ENCODE results near the gene SLC7A5.

Gene SLC7A5

DNA sequence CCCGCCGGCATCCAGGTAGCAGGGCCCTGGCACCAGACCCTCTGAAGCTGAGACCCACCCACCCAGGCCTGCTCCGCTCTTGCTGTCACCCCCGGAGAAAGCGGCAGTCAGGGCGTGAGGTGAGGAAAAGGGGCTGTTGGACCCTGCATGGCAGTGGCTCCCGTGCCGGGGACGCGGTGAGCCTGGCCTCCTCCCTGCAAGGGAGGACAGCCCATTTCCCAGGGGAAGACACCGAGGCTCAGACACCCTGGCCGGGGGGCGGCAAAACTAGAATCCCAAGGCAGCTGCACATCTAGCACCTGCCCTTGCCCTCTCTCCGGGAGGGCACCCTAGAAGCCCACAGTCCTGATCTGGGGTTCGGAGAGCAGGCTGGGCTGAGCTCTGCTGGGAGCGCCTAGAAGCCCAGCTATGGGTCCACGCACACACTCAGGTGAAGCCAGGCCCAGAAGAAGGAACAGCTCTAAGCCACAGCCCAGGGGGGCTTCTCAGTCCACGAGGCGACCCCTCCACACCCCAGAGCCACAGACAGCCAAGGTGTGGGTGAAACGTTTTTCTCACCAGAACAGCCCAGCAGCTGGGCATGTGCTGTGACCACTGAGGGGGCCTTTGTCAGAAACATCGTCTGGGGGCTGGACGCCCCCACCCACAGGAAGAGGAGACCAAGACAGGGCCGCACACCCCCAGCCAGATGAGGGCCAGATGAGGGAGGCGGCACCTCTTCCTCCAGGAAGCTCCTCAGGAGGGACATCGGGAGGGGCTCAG lies 22.4 kb downstream of the SLC7A5 start:
- DNase-seq (ENCODE audit: low read depth in 2 of 2): no peak

DNA sequence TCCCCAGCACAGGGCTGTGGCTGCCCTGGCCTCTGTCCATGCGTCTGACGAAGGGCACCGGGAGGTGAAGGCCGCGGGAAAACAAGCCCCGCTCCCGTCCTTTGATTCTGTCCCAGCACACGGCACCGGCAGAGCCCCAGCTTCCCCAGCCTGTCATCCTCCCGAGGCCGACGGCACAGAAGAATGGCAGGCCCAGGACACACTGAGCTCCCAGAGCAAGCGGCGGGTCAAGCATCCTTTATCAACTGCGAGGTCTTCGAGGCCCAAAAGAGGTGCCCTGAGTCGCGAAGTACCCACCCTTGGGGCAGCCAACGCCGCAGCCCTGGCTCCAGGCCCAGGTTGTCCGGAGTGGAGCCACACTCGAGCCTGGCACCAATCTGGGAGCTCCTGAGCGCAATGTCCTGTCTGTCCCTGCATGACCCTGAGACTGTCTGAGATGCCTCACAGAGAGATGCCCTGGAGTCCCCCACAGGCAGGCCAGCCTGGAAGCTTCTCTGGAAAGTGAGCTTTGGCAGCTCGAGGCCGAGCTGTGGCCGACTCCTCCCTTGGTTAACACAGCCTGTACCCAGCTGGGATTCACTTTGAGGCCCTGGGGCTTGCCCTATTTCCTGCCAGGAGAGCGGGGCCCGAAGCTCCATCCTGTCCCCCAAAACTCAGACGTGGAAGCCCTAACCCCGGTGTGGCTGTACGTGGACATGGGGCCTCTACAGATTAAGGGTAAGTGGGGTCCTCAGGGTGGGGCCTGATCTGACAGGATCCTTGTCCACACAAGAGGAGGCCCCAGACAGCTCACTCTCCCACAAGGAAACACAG lies 23.3 kb downstream of the SLC7A5 start:
- no peak for DNase-seq (ENCODE audit: low read depth in 2 of 2)

DNA sequence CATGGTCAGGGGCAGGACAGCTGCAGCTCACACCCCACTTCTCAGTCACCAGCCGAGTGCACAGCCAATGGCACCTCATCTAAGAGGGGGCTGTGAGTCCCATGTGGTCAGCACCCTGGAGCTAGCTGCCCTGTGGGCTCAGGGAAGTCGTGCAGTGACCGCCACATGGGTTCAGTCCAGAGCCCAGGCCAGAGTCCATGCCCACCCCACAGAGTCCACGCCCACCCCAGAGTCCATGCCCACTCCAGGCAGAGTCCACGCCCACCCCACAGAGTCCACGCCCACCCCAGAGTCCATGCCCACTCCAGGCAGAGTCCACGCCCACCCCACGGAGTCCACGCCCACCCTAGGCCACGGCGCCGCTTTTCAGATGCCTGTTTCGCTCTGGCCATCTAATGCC lies 24.1 kb downstream of the SLC7A5 start:
- DNase-seq (ENCODE audit: low read depth in 2 of 2): no peak

DNA sequence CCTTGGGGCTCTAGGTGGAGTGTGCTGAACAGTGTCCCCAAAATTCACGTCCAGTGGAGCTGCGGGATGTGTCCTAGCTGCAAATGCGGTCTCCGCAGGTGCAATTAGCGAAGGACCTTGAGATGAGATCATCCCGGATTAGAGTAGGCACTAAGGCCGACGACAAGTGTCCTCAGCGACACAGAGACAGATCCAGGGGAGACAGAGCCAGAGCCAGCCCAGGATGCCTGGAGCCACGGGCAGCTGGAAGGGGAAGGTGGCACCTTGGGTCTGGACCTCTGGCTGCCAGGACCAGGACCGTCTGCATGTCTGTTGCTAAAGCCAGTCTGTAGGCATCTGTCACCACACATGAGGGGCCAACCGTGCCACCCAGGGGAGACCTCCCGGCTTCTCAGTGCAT lies 24.5 kb downstream of the SLC7A5 start:
- no peak for DNase-seq (ENCODE audit: low read depth in 2 of 2)

DNA sequence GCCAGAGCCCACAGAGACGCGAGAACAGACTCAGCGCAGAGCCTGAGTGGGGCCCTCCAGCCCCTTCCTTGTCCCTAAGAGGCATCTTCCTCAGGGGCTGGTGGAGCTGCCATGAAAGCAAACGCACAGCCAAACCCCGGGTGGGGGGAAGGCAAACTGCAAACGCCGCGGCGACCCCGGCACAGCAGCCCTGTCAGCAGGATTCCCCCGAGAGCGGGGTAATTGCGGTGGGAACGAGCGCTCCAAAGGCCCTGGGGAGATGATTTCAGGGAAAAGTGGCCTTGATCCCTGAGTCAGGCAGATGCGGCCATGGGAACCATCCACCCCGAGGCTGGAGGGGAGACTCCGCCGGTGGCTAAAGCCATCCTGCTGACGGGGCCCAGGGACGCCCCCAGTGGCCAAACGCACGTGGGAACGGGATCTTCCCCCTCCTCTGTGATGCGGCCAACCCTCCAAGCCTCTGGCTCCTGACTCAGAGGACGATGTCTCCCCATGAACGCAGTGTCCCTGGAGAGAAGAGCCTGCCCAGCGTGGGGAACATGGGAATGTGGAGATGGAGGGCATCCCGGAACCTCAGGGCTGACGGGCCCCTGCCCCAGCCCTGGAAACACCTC lies 25.1 kb downstream of the SLC7A5 start:
- no peak for DNase-seq (ENCODE audit: low read depth in 2 of 2)

DNA sequence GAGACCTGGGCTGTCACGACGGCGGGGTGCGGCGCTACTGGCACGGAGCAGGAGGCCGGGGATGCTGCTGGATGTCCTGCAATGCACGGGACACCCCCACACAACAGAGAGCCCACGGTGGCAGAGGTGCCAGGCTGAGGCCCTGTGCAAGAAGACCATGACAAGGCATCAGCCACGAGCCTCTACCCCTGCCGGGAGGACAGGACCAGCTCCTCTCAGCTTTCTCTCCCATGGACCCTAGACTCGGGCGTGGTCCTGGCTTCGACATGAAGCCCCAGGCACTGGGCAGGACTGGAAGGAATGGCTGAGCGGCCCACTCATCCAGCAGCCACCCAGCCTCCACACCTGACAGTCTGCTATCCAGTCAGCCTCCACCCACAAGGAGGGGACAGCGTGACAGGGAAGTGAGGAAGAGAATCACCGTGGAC lies 25.6 kb downstream of the SLC7A5 start:
- DNase-seq (ENCODE audit: low read depth in 2 of 2): no peak

DNA sequence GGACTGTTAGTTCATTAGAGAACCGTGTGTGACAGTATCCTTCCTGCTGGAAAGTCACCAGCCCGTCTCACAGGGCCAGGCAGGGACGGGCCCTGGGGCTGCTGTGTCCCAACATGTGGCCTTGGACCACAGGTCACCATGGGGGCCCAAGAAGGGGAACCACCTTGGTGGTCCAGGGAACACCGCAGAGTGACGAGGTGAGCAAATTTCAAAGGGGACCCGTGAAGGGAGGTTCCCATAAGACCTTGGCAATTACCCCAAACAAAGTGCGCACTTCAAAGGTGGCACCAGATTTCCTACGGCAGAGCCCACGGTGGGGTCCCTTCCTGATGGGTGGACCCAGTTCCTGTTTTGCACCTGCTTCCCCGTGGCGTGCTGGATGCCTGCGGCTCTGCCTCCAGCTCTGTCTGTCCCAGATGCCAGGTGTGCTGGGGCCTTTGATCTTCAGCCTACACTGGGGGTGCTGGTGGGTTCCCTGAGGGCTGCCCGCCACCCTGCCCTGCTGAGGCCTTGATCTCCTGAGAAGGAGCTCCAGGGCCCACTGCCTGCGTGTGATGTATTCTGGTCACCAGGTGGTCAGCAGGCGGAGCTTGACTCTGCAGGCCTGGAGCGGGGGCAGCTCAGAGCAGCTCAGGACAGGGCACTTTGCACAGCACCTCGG lies 27.0 kb downstream of the SLC7A5 start:
- DNase-seq (ENCODE audit: low read depth in 2 of 2): no peak

DNA sequence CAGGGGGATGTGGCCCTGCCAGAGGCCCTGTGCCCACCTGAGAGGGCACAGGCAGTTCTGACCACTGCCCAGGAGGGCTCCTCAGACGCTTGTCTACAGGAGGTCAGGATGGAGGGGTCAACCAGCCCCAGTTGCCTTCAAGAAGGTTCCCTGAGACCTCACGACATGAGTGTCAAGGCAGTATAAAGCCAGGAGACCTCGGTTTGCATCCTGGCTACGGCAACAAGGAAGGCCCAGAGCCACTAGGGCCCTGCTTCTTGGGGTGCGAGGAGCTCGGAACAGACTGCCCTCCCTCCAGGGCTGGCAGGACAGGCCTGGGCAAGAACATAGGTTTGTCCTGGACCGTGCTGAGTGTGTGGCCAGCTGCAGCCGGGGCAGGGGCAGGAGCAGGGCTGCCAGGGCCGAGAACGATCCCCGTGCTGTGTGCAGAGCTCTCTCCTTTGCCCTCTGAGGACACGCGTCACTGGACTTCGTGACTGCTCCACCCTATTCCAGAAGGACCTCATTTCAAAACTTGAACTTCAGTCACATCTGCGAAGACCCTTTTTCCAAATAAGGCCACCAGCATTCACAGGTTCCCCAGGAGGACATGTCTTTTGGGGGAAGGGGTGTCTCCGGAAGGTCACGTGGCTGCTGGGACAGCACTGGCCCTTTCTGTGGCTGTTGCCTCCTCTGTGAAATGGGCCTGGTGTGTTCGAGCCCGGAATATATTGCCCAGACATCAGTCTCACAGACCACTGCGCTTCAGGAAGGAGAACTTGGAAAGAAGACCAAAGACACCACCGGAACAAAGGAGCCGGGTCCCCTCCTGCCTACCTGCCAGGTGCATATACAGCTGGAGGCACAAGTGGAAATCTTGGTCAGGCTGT lies 27.7 kb downstream of the SLC7A5 start:
- DNase-seq (ENCODE audit: low read depth in 2 of 2): no peak

DNA sequence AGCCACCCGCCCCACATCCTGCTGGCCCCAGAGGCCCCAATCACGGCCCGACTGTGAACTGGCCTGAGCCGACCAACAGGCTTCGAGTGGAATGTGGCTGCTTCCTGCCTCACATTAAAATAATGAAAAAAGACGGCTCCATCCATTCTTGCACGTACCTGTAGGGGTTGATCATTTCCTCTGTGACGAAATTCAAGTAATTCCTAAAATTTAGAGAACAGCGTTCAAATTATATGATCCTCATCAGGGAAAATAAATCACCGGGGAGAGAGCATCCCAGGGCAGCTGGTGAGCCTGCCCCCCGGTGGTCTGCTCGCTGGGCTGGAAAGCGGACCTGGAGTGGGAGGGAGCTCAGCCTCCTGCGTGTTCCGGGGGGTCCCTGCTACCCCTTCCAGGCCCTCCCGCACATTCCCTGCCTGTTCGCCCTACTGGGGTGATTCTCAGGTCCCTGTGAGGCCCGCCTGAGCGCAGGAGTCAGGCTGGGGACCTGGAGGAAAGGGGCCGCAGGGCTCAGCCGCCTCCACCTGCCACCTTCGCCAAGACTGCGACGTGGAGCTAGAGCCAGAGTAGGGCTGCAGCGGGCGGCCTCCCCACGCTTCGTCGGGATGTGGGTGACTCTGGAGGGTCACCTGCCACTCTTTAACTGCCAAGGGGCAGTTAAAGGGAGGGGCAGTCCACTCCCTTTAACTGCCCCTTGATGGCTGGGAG lies 28.9 kb downstream of the SLC7A5 start:
- no peak for DNase-seq (ENCODE audit: low read depth in 2 of 2)

DNA sequence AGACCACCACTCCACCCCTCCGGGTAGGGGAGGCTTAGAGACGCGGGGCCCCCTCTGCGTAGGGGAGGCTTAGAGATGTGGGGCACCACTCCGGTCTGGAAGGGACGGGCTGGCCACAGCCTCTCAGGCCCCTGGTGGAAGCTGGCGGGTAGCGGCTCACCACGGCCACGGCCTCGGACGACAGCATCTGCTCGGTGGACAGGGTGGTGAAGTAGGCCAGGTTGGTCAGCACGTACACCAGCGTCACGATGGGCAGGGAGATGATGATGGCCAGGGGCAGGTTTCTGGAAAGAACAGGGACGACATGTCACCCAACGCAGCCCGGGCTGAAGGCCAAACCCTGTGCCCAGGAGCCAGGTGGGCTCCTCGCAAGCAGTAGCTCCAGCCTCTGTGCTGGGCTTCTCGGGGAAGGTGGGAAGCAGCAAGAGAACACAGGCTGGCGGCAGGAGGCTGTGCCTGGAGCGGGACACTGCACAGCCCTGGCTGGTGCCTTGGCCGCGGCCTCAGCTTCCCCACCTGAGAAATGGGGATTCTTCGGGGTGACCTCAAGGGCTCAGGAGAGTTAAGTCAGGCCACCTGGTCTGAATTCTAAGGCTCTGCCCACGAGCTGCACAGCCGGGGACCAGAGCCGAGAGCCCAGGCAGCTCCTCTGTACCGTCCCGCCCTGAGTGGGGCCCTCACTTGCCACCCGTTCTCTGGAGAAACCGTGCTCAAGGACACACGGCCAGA lies 29.6 kb downstream of the SLC7A5 start:
- DNase-seq (ENCODE audit: low read depth in 2 of 2): no peak

DNA sequence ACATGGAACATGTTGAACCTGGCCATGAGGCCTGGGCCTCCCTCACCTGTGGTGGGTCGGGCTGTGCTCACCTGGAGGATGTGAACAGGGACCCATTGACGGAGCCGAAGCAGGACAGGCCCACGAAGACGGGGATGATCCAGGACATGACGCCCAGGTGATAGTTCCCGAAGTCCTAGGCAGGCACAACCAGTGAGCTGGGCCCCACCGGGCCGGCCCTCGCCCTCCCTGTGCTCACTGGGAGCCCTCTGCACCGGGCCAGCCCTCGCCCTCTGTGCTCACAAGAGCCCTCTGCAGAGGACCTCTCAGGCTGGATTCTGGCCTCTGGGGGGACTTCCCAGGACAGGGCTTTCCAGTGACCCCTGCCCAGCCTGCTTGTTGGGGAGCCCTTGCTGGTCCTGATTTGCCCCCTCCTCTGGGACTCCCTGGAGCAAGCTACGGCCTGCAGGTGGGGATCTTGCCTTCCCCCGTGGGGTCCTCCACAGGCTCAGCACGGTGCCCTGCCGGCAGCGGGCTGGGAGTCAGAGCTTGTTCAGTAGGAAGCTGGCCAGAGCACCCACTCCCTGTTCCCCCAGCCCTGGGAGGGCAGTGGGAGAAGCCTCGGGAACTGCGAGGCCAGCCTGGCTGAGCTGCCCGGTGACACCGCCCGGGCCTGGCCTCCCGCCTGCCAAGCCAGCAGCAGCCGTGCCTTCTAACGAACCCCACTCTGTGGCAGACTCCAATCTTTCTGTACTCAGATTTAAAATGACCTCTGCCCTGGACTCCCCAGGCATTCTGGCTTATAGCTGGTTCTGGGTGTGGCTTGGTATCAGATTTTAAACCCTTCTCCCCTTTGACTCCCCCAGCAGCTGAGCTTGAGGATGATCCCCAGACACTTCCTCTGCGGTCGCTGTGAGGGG lies 30.4 kb downstream of the SLC7A5 start:
- DNase-seq (ENCODE audit: low read depth in 2 of 2): no peak

DNA sequence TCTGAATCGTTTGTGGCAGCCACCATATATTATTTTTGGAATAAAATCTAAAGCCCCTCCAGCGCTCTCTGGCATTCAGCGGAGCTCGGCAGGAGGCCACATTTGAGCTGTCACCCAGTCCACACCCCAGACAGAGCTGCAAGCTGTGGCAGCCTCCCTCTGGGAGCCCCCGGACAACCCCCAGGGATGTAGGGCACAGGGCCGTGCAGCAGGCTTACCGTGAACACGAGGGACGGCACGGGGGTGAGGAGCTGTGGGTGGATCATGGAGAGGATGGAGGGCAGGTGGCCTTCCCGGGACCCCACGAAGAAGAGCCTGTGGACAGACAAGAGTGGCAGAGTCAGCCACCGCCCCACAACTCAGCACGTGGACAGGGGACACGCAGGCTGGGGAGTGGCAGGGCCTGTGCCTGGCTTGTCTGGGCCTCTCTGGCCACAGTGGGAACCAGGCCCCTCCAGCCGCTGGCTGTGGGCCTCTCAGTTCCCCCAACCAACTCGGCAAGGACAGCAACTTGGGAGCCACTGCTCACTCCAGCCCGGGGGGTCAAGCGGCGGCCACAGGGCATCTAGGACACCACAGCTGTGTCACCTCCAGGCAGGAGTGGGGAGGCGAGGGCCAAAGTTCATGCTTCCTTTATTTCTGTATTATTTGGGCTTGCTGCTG lies 31.5 kb downstream of the SLC7A5 start:
- DNase-seq (ENCODE audit: low read depth in 2 of 2): no peak

DNA sequence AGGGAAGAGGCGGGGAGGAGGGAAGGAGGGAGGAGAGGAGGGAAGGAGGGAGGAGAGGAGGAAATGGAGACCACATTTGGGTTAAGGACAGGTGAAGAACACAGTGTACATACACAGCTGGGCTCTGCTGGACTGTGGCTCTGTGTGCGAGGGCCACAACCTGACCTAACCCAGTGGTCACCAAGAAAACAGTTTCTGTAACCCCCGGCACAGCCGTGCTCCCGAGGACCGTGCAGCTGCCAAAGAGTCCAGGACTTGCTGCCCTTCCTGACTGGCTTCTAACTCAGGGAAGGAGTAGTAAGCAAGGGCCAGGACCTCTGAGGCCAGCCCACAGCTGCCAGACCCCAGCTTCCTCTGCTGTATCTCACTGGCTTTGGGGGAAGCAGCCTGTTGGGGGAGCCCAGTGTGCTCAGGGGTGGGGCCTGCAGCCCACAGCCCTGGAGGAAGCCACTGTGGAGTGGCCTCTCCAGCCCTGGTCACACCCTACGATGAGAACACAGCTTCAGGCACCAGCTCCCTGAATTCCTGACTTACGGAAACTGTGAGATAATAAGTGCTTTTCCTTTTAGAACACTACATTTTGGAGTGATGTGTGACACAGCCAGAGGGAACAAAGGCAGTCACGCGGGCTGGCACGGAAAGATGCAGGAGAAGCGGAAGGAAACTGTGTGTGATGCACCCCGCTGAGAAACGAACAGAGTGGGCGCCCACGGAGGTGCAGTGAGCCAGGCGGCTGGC lies 32.3 kb downstream of the SLC7A5 start:
- DNase-seq (ENCODE audit: low read depth in 2 of 2): no peak

DNA sequence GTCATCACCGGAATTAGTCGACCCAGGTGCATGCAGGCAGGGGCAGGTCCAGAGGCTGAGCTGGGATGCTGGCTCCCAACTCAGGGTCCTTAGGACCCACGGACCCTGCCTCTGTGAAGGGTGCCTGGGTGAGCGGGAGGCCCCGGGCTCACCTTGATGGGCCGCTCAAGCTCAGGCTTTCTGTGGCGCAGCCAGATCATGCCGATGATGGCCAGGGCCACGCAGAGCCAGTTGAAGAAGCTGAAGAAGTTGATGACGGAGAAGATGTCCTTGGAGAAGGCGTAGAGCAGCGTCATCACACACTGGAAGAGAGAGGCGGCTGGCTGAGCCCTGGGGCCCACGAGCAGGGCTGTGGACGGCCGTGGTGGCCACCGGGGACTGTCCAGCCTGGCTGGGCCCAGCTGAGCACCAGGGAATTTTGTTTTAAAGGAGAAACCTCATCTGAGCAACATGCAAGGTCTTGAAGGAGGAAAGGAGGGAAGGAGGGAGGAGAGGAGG lies 32.9 kb downstream of the SLC7A5 start:
- no peak for DNase-seq (ENCODE audit: low read depth in 2 of 2)

DNA sequence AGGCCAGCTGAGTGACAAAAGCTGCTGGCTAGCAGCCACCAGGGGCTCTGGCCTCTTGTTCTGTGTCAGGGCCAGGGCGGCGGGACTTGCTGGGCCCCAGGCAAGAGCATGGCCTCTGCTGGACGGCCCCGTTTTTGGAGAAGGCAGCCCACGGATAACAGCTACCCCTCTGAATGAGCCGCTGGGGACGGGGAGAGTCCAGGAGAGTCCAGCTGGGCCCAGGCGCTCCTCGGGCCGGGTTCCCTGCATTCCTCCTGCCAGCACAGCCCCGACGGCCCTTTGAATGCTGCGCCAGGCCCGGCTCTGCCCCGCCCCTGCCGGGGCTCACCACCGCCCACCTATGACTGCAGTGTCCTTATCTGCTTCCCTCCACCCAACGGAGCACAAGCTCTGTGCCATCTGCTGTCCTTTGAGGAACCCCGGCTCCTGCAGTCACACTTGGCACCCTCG lies 33.4 kb downstream of the SLC7A5 start:
- no peak for DNase-seq (ENCODE audit: low read depth in 2 of 2)

DNA sequence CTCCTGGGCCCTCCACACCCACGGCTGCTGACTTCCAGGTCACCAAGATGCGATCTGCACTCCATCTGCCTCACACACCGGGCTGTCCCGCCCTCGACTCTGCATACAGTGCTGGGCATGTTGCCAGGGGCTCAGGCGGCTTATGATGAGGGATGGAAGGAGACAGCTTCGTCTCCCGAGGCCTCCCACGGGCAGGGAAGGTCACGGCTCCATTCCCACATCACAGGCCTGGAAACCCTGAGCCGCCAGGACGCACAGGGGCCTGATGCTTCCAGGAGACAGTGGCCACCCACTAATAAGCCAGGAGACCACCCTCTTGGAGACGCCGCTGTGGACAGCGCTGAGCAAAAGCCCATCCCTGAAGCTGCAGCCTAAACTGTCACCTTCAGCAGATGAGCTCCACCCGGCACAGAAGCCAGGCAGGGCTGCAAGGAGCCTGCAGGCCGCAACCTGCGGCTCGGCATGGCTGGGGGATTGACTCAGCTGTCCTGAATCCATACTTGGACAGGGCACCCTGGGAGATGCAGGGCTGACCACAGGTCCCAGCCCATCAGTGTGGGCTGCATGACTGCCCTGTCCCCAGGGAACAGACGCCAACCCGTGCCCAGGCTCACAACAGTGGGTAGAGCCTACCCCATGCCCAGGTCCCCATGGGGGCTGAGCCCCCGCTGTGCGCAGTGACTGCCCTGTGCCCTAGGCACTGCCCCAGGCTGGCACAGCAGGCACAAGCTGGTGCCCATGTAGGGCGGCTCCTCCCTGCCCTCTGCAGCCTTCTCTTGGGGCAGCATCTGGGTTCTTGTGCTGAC lies 34.4 kb downstream of the SLC7A5 start:
- no peak for DNase-seq (ENCODE audit: low read depth in 2 of 2)

Measured in stimulated activated CD8-positive, alpha-beta memory T cell treated with anti-CD3 and anti-CD28 coated beads, Interleukin-7, amount 100 ng/mL, for 1 hour (primary cell).